GM19328 (cell line): ENCODE measurements around the gene DUSP16.
"Not testable (repeated sequence)": the region's sequence is repeated elsewhere in the genome, so short reads cannot be mapped to it uniquely, and the experiment has no call there.

Source experiments
- ATAC-seq: cut with Tn5 transposase; IDR thresholded peaks from one replicate; pipeline ENCODE4 v1.9.1; 2021; ENCODE audit warnings: mild to moderate bottlenecking, moderate library complexity; ENCODE audit not compliant: unreplicated experiment

The DUSP16 gene

DNA sequence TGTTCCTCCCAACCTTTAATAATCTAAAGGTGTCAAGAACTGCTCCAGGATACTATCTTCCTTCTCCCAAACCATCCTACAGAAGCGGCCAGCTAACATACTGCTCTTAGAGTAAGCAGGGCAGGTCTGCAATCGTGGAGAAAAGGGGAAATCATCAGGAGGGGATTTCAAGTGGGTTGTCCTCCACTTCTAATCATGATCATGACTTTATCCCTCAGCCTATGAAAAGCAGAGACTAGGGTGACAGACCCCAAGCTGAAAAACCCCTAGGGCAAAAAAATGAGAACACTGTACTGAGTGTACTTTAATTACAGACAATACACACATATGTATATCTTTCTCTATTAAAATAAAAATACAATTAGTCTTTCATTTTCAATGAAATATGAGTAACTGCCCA, 13.9 kb downstream of the DUSP16 start:
- no peak for ATAC-seq

DNA sequence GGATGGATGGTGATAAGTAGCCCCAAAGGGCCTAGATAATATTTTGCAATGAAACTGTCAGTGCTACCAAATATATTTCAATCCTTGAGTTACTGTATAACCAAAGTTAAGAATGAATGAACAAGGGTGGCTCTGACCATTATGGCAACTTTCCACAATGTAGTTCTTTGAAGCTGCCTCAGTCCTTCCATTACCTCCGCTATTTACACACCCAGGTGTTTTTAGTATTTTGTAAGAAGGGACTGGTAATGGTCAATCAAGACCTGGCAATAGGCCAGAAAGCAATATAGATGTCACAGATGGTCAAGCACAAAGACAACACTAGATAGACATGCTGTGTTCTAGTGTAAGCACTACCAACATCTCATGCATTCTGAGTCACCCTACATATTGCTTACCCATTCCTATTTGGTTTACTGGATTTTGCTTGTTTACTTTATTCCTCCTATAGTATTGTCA, 16.3 kb downstream of the DUSP16 start:
- ATAC-seq = no peak

DNA sequence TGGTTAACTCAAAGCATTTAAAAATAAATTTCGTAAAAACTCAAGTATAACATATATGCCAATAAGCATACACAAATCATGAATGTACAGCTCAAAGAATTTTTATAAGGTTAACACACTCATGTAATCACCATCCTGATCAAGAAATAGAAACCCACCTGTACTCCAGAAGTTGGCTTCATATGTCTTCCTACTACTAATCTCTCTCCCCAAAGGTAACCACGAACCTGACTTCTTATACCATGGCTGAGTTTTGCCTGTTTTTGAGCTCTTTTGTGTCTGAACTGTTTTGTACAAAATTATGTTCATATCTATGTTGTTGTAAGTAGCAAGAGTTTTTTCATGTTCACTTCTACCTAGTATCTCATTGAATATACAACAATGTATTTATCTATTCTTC, 18.7 kb downstream of the DUSP16 start:
- ATAC-seq = no peak

DNA sequence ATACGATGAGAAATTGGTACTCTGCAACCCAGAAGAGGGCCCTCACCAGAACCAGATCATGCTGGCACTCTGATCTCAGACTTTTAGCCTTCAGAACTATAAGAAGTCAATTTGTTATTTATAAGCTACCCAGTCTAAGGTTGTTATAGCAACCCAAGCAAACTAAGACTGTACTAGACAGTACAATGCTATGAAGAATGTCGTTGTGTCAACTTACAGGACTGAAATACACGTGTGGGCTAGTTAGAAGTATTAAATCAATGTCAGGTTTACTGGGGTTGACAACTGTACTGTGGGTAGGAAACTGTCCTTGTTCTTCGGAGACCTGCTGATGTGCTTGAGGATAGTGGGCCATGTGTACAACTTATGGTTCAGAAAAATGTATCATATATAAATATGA, 19.7 kb downstream of the DUSP16 start:
- ATAC-seq = no peak

DNA sequence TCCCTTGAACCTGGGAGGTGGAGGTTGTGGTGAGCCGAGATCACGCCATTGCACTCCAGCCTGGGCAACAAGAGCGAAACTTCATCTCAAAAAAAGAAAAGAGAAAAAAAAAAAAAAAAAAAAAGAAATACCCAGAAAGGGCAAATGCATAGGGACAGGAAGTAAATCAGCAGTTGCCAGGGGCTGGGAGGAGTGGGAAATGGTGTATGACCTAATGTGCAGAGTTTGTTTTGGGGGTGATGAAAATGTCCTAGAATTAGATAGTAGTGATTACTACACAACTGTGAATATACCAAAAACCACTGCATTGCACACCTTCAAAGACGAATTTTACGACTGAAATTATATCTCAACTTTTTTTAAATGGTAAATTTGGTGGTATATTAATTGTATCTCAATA, 20.4 kb downstream of the DUSP16 start:
- ATAC-seq = no peak

DNA sequence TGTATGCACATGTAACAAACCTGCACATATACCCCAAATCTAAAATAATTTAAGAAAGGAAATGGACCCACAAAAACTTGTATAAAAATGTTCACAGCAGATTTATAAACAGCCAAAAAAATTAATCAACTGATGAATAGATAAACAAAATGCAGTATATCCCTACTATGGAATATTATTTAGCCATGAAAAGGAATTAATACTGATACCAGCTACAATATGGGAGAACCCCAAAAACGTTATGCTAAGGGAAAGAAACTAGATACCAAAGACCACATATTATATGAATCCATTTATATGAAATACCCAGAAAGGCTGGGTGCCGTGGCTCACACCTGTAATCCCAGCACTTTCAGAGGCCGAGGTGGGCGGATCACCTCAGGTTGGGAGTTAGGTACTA, 20.9 kb downstream of the DUSP16 start:
- ATAC-seq = no peak

DNA sequence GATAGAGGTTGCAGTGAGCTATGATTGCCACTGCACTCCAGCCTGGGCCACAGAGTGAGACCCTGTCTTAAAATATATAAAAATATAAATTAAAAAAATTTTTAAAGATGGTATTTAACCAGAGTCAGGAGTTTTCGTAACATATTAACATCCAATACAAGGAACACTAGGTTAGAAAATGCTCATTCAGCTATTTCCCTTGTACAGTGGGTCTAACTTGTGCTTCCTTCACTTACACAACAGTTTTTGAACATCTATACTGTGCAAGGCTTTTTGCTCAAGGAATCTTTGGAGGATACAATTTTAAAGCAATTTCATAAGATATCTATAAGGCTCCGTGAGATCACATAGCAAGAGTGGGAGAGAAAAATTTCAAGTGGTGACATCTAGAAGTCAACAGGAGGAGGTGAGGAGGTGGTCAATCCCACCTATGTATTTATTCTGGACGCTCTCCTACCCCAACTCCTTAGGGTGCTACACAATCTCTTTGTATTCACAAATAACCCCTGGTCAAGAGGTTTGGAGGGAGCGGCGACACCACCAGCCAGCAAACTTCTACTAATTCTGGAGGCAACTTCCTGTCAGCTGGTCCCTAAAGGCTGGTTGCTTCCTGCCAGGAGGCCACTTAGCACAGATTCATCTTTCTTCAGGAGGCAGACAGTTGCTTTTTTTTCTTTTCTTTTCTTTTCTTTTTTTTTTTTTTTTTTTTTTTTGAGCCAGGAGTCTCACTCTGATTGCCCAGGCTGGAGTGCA, 22.2 kb downstream of the DUSP16 start:
- ATAC-seq = no peak

DNA sequence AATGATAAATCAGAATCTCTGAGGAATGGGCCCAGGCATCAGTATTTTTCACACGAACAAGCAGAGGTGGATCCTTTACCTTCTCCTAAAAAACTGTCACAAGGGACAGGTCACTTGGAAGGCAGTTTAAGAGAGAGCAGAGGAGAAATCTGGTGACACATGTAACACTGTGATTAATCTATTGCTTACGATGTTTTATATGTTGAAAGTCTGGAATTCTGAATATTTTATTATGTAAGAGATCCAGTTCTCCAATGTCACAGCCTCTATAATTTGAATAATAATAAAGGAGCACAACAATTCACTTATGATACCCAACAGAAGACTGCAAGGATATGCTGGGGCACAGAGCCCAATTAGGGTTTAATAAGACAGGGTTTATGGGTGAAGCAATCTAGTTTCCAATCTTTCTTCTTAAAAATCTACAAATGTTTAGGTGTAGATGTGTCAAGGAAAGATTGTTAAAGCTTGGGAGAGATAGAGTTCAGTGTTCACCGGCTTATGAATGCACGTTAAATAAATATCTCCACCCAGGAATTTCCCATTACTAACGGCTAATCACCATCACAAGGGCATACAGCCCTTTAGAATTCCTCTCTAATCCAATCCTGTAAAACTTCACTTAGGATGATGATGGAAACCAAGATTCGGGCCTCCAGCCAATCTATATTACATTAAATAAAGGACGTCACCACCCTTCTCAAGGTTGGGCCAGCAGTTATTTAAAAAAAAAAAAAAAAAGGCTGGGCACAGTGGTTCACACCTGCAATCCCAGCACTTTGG, 23.4 kb downstream of the DUSP16 start:
- no peak for ATAC-seq

DNA sequence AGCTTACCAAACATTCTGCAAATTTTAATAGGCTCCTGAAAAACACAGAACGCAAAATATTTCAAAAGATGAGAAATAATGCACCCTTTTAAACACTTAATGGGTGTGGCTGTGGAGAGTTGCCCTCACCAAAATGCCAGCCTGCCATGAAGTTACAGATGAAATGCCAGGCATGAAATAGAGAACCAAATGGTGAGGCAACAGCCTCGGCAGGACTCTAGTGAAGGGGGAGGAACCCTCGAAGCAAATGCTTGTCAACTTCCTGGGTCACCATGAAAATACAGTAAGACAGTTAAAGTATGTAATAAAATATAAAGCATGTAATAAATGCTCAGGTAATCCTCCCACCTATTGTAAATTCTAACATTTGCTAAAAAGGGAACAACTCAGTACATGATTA, 24.1 kb downstream of the DUSP16 start:
- no peak for ATAC-seq

DNA sequence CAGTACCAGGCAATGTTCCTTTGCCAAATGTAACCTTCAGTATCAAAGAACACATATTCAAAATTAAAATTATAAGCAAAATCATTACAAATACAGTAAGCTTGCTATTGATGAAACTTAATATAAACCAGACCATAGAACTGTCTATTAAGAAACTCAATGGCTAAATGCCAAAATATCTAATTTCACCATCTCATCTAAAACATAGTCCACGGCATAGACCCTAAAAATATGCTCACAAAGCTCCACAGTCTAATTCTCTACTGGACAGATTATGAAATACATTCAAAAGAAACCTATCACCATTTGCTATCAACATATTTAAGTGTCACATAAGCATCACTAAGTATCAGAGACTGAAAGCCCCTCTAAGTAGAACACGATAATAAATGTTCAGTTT, 25.2 kb downstream of the DUSP16 start:
- no peak for ATAC-seq

DNA sequence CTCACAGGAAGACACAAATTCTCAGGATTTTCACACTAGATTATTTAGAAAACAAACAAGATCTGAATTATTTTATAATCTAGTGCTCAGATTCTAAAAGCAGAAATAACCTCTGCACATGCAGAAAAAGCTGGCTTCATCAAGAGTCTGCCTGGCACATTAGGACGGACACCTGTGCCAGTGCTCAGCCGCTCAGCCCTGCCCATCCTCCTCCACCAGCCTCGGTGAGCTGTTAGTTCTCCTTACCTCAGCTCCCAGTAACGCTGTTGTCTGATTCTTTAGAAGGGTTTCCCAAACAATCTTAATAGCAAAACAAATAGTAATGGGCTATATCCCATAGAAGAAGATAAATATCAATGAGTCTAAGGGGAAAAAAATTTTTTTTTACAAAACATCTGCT, 27.7 kb downstream of the DUSP16 start:
- ATAC-seq = no peak

DNA sequence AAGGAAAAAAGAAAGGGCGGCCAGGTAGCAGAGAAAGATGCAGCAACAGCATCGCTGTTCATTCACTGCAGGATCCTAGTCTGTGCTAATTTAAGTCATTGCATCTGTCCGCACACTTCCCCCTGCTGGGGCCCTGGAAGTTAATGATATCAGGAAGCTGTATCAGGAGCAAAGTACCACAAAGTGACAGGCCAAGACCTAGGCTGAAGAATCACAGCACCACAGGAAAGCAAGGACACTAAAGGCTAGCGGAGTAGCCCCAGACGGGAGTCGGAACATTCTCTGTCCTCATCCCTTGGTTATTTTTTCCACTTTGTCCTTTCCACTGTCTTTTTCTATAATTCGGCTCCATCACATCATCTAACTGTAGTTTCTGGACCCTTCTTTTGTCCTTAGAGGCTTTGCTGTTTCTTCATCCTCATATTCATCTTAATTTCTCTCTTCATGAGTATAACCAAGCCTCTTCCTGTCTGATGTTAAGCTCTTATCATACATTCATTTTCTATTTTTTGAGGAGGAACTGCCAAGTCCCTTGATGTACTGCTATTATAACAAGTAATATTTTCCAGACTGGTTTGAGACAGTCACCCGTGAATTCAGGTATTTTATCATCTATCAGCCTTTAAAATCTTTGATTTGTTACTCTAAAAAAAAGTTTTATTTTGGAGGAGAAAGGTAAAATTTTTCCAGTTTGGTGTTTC, 28.3 kb downstream of the DUSP16 start:
- no peak for ATAC-seq

DNA sequence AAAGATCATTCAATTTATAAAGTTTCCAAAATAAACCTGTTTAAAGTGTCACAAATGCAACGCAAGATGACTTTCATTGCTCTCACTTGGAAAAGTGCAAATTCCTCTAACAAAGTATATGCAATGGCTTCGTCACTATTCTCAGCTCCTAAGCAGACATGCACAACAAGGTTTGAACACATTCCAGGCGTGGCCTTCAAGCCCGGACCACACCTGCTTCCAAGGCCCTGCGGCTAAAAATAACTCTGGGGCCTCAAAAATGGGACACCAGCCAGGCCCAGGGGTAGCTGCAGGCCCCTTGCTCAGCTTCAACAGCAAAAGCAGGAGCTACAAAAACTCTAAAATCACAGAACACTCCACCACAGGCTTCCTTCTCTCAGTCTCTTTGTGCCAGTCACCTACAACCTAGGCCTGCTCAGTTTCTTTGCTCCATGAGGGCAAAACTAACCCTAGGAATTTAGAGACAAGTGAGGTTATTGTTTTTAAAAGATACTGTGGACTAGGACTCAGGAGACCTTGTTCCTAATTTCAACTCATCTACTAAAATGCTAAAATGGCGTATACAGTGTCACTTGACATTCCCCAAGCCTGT, 29.3 kb downstream of the DUSP16 start:
- no peak for ATAC-seq

DNA sequence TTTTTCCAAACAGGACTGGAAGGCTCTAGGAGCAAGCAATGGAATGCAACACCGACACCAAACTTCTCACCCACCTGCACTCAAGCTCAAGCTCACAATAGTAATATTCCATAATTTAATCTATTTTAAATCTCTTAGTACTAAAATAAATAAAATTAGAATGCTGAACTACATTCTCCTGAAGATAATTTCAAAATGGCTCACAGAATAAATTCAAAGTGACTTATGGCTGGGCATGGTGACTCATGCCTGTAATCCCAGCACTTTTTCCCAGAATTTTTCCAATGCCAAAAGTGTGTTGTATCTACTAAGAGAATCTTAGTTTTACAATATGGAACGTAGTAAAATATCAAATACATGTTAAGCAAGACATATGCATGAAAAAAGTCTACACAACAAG, 31.5 kb downstream of the DUSP16 start:
- ATAC-seq = no peak

DNA sequence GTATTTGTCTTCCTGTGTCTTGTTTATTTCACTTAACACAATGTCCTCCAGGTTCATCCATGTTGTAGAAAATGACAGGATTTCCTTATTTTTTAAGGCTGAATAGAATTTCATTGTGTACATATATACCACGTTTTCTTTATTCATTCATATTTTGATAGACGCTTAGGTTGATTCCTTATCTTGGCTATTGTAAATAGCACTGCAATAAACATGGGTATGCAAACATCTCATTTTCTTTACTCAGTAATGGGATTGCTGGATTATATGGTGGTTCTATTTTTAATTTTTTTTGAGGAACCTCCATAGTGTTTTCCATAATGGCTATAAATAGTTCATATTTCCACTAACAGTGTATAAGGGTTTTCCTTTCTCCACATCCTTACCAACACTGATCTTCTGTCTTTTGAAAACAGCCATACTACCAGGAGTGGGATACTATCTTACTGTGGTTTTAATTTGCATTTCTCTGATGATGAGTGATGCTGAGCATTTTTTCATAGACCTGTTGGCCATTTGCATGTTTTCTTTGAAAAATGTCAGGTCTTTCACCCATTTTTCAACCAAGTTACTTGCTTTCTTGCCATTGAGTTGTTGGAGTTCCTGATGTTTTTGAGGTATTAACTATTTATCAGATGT, 32.8 kb downstream of the DUSP16 start:
- ATAC-seq = no peak

DNA sequence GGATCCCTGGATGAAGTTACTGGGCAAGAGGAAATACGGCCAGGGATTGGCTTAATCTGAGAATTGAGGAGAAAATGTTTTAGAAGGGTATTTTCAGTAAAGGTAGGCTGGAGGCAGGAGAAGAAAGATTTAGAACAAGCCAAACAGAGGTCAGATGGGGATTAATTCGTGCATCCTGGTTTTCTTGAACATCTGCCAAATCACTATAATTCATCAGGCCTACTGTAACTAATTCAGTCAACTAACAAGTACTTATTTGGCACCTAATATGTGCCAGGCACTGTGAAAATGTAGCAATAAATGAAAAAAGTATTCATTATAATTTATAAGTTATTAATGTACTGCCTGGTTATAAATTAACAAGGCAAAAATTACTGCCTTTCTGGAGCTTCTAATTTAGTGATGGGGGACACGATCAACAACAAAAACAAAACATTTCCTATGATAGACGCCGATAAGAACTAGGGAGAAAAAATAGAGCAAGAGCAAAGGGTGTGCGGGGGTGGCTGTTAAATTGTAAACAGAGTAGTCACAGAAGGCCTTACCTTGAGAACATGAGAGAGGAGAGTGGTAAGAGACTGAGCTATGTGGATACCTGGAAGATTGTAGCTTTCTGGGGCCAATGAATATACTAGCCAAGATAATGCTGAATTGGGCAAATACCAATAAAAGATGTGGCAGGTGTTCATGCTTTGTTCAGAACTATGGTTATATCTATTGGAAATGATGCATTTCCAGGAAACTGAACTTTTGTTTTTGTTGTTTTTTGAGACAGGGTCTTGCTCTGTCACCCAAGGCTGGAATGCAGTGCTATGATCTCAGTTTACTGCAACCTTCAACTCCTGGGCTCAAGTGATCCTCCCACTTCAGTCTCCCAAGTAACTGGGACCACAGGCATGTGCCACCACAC, 34.0 kb downstream of the DUSP16 start:
- no peak for ATAC-seq

DNA sequence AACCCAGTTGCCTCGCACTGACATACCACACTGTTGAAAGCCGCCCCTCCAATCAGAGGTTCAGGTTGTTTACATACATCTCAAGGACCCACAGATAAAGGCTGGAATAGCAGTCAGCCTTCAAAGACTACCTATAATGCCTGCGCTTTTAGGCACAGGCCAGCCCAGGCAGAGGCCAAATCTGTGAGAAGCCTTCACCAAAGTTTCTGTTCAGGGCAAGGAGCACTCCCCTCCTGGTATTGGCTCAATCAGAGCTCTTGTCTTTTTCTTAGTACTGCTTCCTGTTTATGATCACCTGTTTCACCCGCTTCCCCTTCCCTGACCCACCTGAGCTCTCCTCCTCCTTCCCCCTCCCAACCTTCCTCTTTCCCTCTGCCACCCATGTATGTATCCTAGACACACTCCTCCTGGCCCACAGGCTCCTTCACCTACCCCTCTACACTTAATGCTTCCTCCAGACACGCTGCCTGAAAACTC, 34.8 kb downstream of the DUSP16 start:
- no peak for ATAC-seq

DNA sequence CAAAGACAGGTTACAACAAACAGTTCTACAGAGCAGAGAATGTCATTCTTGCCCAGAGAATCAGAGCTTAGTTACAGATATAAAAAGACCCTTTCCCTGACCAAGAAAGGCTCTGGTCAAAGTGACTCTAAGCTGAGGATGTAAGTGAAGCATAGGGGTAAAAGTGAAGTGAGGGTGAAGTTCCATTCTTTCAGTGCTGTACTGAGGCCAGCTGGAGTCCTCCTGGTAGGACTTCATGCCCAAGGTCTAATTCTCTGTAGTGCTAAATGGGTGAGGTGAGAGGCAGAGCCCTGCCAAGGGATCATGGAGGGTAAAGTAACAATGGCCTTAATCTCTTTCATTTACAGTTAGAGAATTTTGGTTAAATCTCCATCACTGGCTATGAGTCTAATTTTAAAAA, 38.5 kb downstream of the DUSP16 start:
- ATAC-seq = no peak

DNA sequence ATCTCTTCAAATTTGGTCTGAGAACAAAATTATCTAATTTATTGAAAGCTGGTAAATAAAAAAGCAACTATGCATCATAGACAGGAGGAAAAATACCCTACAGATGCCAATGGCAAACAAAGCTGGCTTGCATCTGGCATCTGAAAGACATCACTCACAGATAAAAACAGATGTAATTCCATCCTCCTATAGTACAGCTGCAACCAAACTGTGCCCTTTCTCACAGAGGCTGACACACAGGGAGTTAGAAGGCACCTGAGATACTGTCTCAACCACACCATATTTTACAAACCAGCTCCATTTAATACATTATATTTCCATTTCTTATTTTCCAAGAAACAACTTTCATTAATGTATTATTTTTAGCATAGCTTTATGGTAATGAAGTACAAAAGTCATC, 39.4 kb downstream of the DUSP16 start:
- no peak for ATAC-seq

DNA sequence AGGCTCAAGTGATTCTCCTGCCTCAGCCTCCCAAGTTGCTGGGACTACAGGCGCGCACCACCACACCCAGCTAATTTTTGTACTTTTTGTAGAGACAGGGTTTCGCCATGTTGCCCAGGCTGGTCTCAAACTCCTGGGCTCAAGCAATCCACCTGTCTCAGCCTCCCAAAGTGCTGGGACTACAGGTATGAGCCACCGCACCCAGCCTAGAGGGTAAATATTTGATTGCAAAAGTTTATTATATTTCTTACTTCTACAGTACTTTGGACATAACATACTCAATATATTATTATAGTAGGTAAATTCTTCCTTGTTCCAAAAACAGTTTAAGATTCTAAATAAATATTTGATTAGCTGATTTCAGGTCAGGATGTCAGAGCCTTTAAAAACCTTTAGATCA, 40.0 kb downstream of the DUSP16 start:
- ATAC-seq = not testable (repeated sequence)
